ENCODE data around the gene INPPL1. TPM values are rescaled to one million over a fixed set of nuclear protein-coding genes. Genes with fewer than 3 reads are reported as not detected.
A peak's percentile ranks its signal among the peaks of the same experiment; 100 is the strongest.

INPPL1 gene
- total RNA-seq, 2 experiments from 2014 or later, result 112 to 122 TPM

GRCh38 chr11:72230764-72231365 lies 6.3 kb downstream of the INPPL1 start:
- no peak overlapping the region for H3K27ac Mint-ChIP-seq
- no peaks in the 10 kb centered on the region for H3K9me3 Mint-ChIP-seq
- H3K27me3 Mint-ChIP-seq, result no peaks in the 10 kb centered on the region
- no peak for DNase-seq
- POLR2A ChIA-PET, result no interaction called here
- peaks cover 22% of the 10 kb centered on the region for H3K36me3 Mint-ChIP-seq (ENCODE audit: low read depth)
- peaks cover 12% of the 10 kb centered on the region for H3K4me1 Mint-ChIP-seq
- no peak overlapping the region for H3K4me3 Mint-ChIP-seq
- CTCF ChIA-PET, result interaction anchor here (0.6 kb wide), 1 partner anchor 40 kb away, joined by 3 read pairs; no protein-coding TSS in a partner anchor

GRCh38 chr11:72231396-72232259 lies 7.1 kb downstream of the INPPL1 start:
- Mint-ChIP-seq H3K9me3 (no peaks in the 10 kb centered on the region), H3K27me3 (no peaks in the 10 kb centered on the region), H3K36me3 (ENCODE audit: low read depth) (peaks cover 23% of the 10 kb centered on the region), H3K4me1 (peaks cover 7% of the 10 kb centered on the region), H3K4me3 (no peak overlapping the region), H3K27ac (no peak overlapping the region)
- CTCF ChIA-PET, result interaction anchor here (0.6 to 1.9 kb wide), 2 partner anchors 39 to 199 kb away, joined by 3 to 4 read pairs; no protein-coding TSS in a partner anchor
- POLR2A ChIA-PET, result no interaction called here
- DNase-seq, result no peak

GRCh38 chr11:72232260-72233055 lies 7.9 kb downstream of the INPPL1 start:
- H3K4me3 Mint-ChIP-seq, result no peak overlapping the region
- no peaks in the 10 kb centered on the region for H3K27me3 Mint-ChIP-seq
- peaks cover 1% of the 10 kb centered on the region for H3K4me1 Mint-ChIP-seq
- POLR2A ChIA-PET, result no interaction called here
- DNase-seq, result no peak
- H3K27ac Mint-ChIP-seq, result peak overlapping the region; percentile 6
- no peaks in the 10 kb centered on the region for H3K9me3 Mint-ChIP-seq
- CTCF ChIA-PET, result interaction anchor here (0.6 to 1.9 kb wide), 2 partner anchors 199 to 202 kb away, joined by 4 read pairs; partner anchors contain the start of gene CLPB
- peaks cover 23% of the 10 kb centered on the region for H3K36me3 Mint-ChIP-seq (ENCODE audit: low read depth)

GRCh38 chr11:72233056-72233772 lies 8.6 kb downstream of the INPPL1 start:
- CTCF ChIA-PET, result interaction anchor here (0.6 to 1.9 kb wide), 2 partner anchors 198 to 201 kb away, joined by 4 read pairs; partner anchors contain the start of gene CLPB
- H3K9me3 Mint-ChIP-seq, result no peaks in the 10 kb centered on the region
- peaks cover 1% of the 10 kb centered on the region for H3K4me1 Mint-ChIP-seq
- no peaks in the 10 kb centered on the region for H3K27me3 Mint-ChIP-seq
- no peak for DNase-seq
- H3K36me3 Mint-ChIP-seq (ENCODE audit: low read depth), result peaks cover 25% of the 10 kb centered on the region
- no peak overlapping the region for H3K4me3 Mint-ChIP-seq
- H3K27ac Mint-ChIP-seq, result no peak overlapping the region
- POLR2A ChIA-PET, result no interaction called here

GRCh38 chr11:72233773-72234513 lies 9.4 kb downstream of the INPPL1 start:
- ChIA-PET POLR2A (no interaction called here), CTCF (interaction anchor here (1.2 to 1.9 kb wide), 4 partner anchors 9 to 197 kb away, joined by 3 to 4 read pairs (median 3); no protein-coding TSS in a partner anchor)
- no peak overlapping the region for H3K27ac Mint-ChIP-seq
- H3K4me3 Mint-ChIP-seq, result no peak overlapping the region
- H3K4me1 Mint-ChIP-seq, result peaks cover 4% of the 10 kb centered on the region
- H3K27me3 Mint-ChIP-seq, result peaks cover 3% of the 10 kb centered on the region
- no peak for DNase-seq
- H3K9me3 Mint-ChIP-seq, result no peaks in the 10 kb centered on the region
- peaks cover 29% of the 10 kb centered on the region for H3K36me3 Mint-ChIP-seq (ENCODE audit: low read depth)

GRCh38 chr11:72234514-72234830 lies 9.9 kb downstream of the INPPL1 start:
- peaks cover 31% of the 10 kb centered on the region for H3K36me3 Mint-ChIP-seq (ENCODE audit: low read depth)
- peaks cover 8% of the 10 kb centered on the region for H3K4me1 Mint-ChIP-seq

GRCh38 chr11:72234920-72235319 lies 10.4 kb downstream of the INPPL1 start:
- no peak for DNase-seq
- POLR2A ChIA-PET, result no interaction called here
- H3K4me1 Mint-ChIP-seq, result peaks cover 8% of the 10 kb centered on the region
- CTCF ChIA-PET, result interaction anchor here (1.2 to 1.3 kb wide), 3 partner anchors 8 to 91 kb away, joined by 3 read pairs; no protein-coding TSS in a partner anchor
- H3K27ac Mint-ChIP-seq, result no peak overlapping the region
- no peaks in the 10 kb centered on the region for H3K9me3 Mint-ChIP-seq
- peaks cover 31% of the 10 kb centered on the region for H3K36me3 Mint-ChIP-seq (ENCODE audit: low read depth)
- H3K4me3 Mint-ChIP-seq, result no peak overlapping the region
- H3K27me3 Mint-ChIP-seq, result peaks cover 8% of the 10 kb centered on the region

More at GRCh38 chr11:72234514-72234830, 9.9 kb downstream of the INPPL1 start:
- ChIA-PET CTCF (interaction anchor here (1.2 to 1.3 kb wide), 3 partner anchors 9 to 90 kb away, joined by 3 read pairs; no protein-coding TSS in a partner anchor), POLR2A (no interaction called here)
- H3K4me3 Mint-ChIP-seq, result no peak overlapping the region
- H3K27me3 Mint-ChIP-seq, result peaks cover 7% of the 10 kb centered on the region
- no peaks in the 10 kb centered on the region for H3K9me3 Mint-ChIP-seq
- DNase-seq, result no peak
- peak overlapping the region; percentile 31 for H3K27ac Mint-ChIP-seq

GRCh38 chr11:72235351-72236057 lies 10.9 kb downstream of the INPPL1 start:
- ChIA-PET CTCF (interaction anchor here (1.2 to 1.3 kb wide), 2 partner anchors 8 to 91 kb away, joined by 3 read pairs; no protein-coding TSS in a partner anchor), POLR2A (no interaction called here)
- Mint-ChIP-seq H3K36me3 (ENCODE audit: low read depth) (peaks cover 28% of the 10 kb centered on the region), H3K4me3 (no peak overlapping the region), H3K4me1 (peaks cover 11% of the 10 kb centered on the region), H3K27ac (no peak overlapping the region), H3K9me3 (no peaks in the 10 kb centered on the region), H3K27me3 (peaks cover 12% of the 10 kb centered on the region)
- no peak for DNase-seq

- H3K27ac Mint-ChIP-seq, result no peak overlapping the region
- CTCF ChIA-PET, result interaction anchor here (1.0 to 1.5 kb wide), 3 partner anchors 9 to 198 kb away, joined by 3 to 5 read pairs (median 3); no protein-coding TSS in a partner anchor
- H3K9me3 Mint-ChIP-seq, result no peaks in the 10 kb centered on the region
- H3K4me1 Mint-ChIP-seq, result peaks cover 16% of the 10 kb centered on the region
- peaks cover 26% of the 10 kb centered on the region for H3K36me3 Mint-ChIP-seq (ENCODE audit: low read depth)
- no peak for DNase-seq
- H3K4me3 Mint-ChIP-seq, result no peak overlapping the region
- H3K27me3 Mint-ChIP-seq, result peaks cover 18% of the 10 kb centered on the region
- POLR2A ChIA-PET, result no interaction called here
Measured at GRCh38 chr11:72236083-72236697, 11.6 kb downstream of the INPPL1 start.

GRCh38 chr11:72236774-72237111 lies 12.2 kb downstream of the INPPL1 start:
- Mint-ChIP-seq H3K27ac (no peak overlapping the region), H3K4me3 (no peak overlapping the region), H3K36me3 (ENCODE audit: low read depth) (peaks cover 24% of the 10 kb centered on the region), H3K4me1 (peaks cover 16% of the 10 kb centered on the region), H3K27me3 (peaks cover 23% of the 10 kb centered on the region), H3K9me3 (no peaks in the 10 kb centered on the region)
- POLR2A ChIA-PET, result no interaction called here
- CTCF ChIA-PET, result interaction anchor here (1.0 to 1.5 kb wide), 3 partner anchors 10 to 197 kb away, joined by 3 to 5 read pairs (median 3); no protein-coding TSS in a partner anchor
- no peak for DNase-seq
